ENCODE data around the gene STARD9. TPM values are rescaled to one million over a fixed set of nuclear protein-coding genes. Genes with fewer than 3 reads are reported as not detected.
A peak's percentile ranks its signal among the peaks of the same experiment; 100 is the strongest.

The STARD9 gene
- total RNA-seq, 1 donor from 2014 or later, result 27.7 TPM

- Histone ChIP-seq H3K4me3 (ENCODE audit: low read length in 3 of 3) (no peak overlapping the region), H3K9ac (ENCODE audit: low read depth in 1 of 3, low read length in 3 of 3) (no peak overlapping the region), H3K9me3 (ENCODE audit: control insufficient read depth in 3 of 3, low read length in 3 of 3) (no peaks in the 10 kb centered on the region), H3K36me3 (ENCODE audit: control insufficient read depth in 3 of 3, insufficient read depth in 3 of 3, low read length in 3 of 3) (peaks cover 0 to 7% (median 0%) of the 10 kb centered on the region in 3 donors), H3K27me3 (ENCODE audit: control insufficient read depth in 3 of 3, insufficient read depth in 3 of 3, low read length in 3 of 3) (no peaks in the 10 kb centered on the region), H3K27ac (ENCODE audit: low read depth, low read length) (no peak overlapping the region), H3K4me1 (ENCODE audit: control insufficient read depth in 3 of 3, insufficient read depth in 3 of 3, low read length in 3 of 3) (peaks cover 4 to 18% (median 17%) of the 10 kb centered on the region in 3 donors)
These were observed 29.7 kb downstream of the STARD9 start for GRCh38 chr15:42604894-42605744.

- Histone ChIP-seq H3K9me3 (ENCODE audit: control insufficient read depth in 3 of 3, low read length in 3 of 3) (no peaks in the 10 kb centered on the region), H3K4me3 (ENCODE audit: low read length in 3 of 3) (no peak overlapping the region), H3K36me3 (ENCODE audit: control insufficient read depth in 3 of 3, insufficient read depth in 3 of 3, low read length in 3 of 3) (peaks cover 0 to 7% (median 0%) of the 10 kb centered on the region in 3 donors), H3K9ac (ENCODE audit: low read depth in 1 of 3, low read length in 3 of 3) (no peak overlapping the region), H3K4me1 (ENCODE audit: control insufficient read depth in 3 of 3, insufficient read depth in 3 of 3, low read length in 3 of 3) (peaks cover 5 to 19% (median 17%) of the 10 kb centered on the region in 3 donors), H3K27me3 (ENCODE audit: control insufficient read depth in 3 of 3, insufficient read depth in 3 of 3, low read length in 3 of 3) (no peaks in the 10 kb centered on the region), H3K27ac (ENCODE audit: low read depth, low read length) (no peak overlapping the region)
These were observed 30.4 kb downstream of the STARD9 start for GRCh38 chr15:42605796-42606195.

- Histone ChIP-seq H3K9ac (ENCODE audit: low read depth in 1 of 3, low read length in 3 of 3) (no peak overlapping the region), H3K4me1 (ENCODE audit: control insufficient read depth in 3 of 3, insufficient read depth in 3 of 3, low read length in 3 of 3) (peaks cover 5 to 19% (median 17%) of the 10 kb centered on the region in 3 donors), H3K9me3 (ENCODE audit: control insufficient read depth in 3 of 3, low read length in 3 of 3) (no peaks in the 10 kb centered on the region), H3K36me3 (ENCODE audit: control insufficient read depth in 3 of 3, insufficient read depth in 3 of 3, low read length in 3 of 3) (peaks cover 0 to 2% (median 0%) of the 10 kb centered on the region in 3 donors), H3K27ac (ENCODE audit: low read depth, low read length) (no peak overlapping the region), H3K27me3 (ENCODE audit: control insufficient read depth in 3 of 3, insufficient read depth in 3 of 3, low read length in 3 of 3) (no peaks in the 10 kb centered on the region), H3K4me3 (ENCODE audit: low read length in 3 of 3) (no peak overlapping the region)
These were observed 32.7 kb downstream of the STARD9 start for GRCh38 chr15:42608110-42608531.

GRCh38 chr15:42608752-42609488 lies 33.5 kb downstream of the STARD9 start:
- no peaks in the 10 kb centered on the region for H3K9me3 ChIP-seq (ENCODE audit: control insufficient read depth in 3 of 3, low read length in 3 of 3)
- peaks cover 0 to 2% (median 0%) of the 10 kb centered on the region in 3 donors for H3K36me3 ChIP-seq (ENCODE audit: control insufficient read depth in 3 of 3, insufficient read depth in 3 of 3, low read length in 3 of 3)
- H3K4me3 ChIP-seq (ENCODE audit: low read length in 3 of 3), result no peak overlapping the region
- no peak overlapping the region for H3K27ac ChIP-seq (ENCODE audit: low read depth, low read length)
- H3K9ac ChIP-seq (ENCODE audit: low read depth in 1 of 3, low read length in 3 of 3), result no peak overlapping the region
- peaks cover 5 to 19% (median 17%) of the 10 kb centered on the region in 3 donors for H3K4me1 ChIP-seq (ENCODE audit: control insufficient read depth in 3 of 3, insufficient read depth in 3 of 3, low read length in 3 of 3)
- no peaks in the 10 kb centered on the region for H3K27me3 ChIP-seq (ENCODE audit: control insufficient read depth in 3 of 3, insufficient read depth in 3 of 3, low read length in 3 of 3)

- peaks cover 2 to 8% (median 8%) of the 10 kb centered on the region in 3 donors for H3K4me1 ChIP-seq (ENCODE audit: control insufficient read depth in 3 of 3, insufficient read depth in 3 of 3, low read length in 3 of 3)
- no peak overlapping the region for H3K27ac ChIP-seq (ENCODE audit: low read depth, low read length)
- no peaks in the 10 kb centered on the region for H3K9me3 ChIP-seq (ENCODE audit: control insufficient read depth in 3 of 3, low read length in 3 of 3)
- H3K27me3 ChIP-seq (ENCODE audit: control insufficient read depth in 3 of 3, insufficient read depth in 3 of 3, low read length in 3 of 3), result no peaks in the 10 kb centered on the region
- H3K4me3 ChIP-seq (ENCODE audit: low read length in 3 of 3), result no peak overlapping the region
- H3K9ac ChIP-seq (ENCODE audit: low read depth in 1 of 3, low read length in 3 of 3), result no peak overlapping the region
- H3K36me3 ChIP-seq (ENCODE audit: control insufficient read depth in 3 of 3, insufficient read depth in 3 of 3, low read length in 3 of 3), result no peaks in the 10 kb centered on the region
These were observed 36.1 kb downstream of the STARD9 start for GRCh38 chr15:42611532-42611931.

GRCh38 chr15:42612367-42612912 lies 37.0 kb downstream of the STARD9 start:
- Histone ChIP-seq H3K27me3 (ENCODE audit: control insufficient read depth in 3 of 3, insufficient read depth in 3 of 3, low read length in 3 of 3) (no peaks in the 10 kb centered on the region), H3K4me3 (ENCODE audit: low read length in 3 of 3) (no peak overlapping the region), H3K27ac (ENCODE audit: low read depth, low read length) (no peak overlapping the region), H3K9ac (ENCODE audit: low read depth in 1 of 3, low read length in 3 of 3) (peak overlapping the region in 1 of 3 donors; percentile 10), H3K9me3 (ENCODE audit: control insufficient read depth in 3 of 3, low read length in 3 of 3) (no peaks in the 10 kb centered on the region), H3K4me1 (ENCODE audit: control insufficient read depth in 3 of 3, insufficient read depth in 3 of 3, low read length in 3 of 3) (peaks cover 2 to 8% (median 8%) of the 10 kb centered on the region in 3 donors), H3K36me3 (ENCODE audit: control insufficient read depth in 3 of 3, insufficient read depth in 3 of 3, low read length in 3 of 3) (no peaks in the 10 kb centered on the region)

GRCh38 chr15:42616107-42616506 lies 40.7 kb downstream of the STARD9 start:
- Histone ChIP-seq H3K4me3 (ENCODE audit: low read length in 3 of 3) (no peak overlapping the region), H3K36me3 (ENCODE audit: control insufficient read depth in 3 of 3, insufficient read depth in 3 of 3, low read length in 3 of 3) (no peaks in the 10 kb centered on the region), H3K27ac (ENCODE audit: low read depth, low read length) (no peak overlapping the region), H3K27me3 (ENCODE audit: control insufficient read depth in 3 of 3, insufficient read depth in 3 of 3, low read length in 3 of 3) (no peaks in the 10 kb centered on the region), H3K4me1 (ENCODE audit: control insufficient read depth in 3 of 3, insufficient read depth in 3 of 3, low read length in 3 of 3) (no peaks in the 10 kb centered on the region), H3K9me3 (ENCODE audit: control insufficient read depth in 3 of 3, low read length in 3 of 3) (no peaks in the 10 kb centered on the region), H3K9ac (ENCODE audit: low read depth in 1 of 3, low read length in 3 of 3) (no peak overlapping the region)

- no peaks in the 10 kb centered on the region for H3K27me3 ChIP-seq (ENCODE audit: control insufficient read depth in 3 of 3, insufficient read depth in 3 of 3, low read length in 3 of 3)
- H3K4me1 ChIP-seq (ENCODE audit: control insufficient read depth in 3 of 3, insufficient read depth in 3 of 3, low read length in 3 of 3), result no peaks in the 10 kb centered on the region
- H3K9ac ChIP-seq (ENCODE audit: low read depth in 1 of 3, low read length in 3 of 3), result no peak overlapping the region
- H3K36me3 ChIP-seq (ENCODE audit: control insufficient read depth in 3 of 3, insufficient read depth in 3 of 3, low read length in 3 of 3), result no peaks in the 10 kb centered on the region
- no peak overlapping the region for H3K27ac ChIP-seq (ENCODE audit: low read depth, low read length)
- no peaks in the 10 kb centered on the region for H3K9me3 ChIP-seq (ENCODE audit: control insufficient read depth in 3 of 3, low read length in 3 of 3)
- no peak overlapping the region for H3K4me3 ChIP-seq (ENCODE audit: low read length in 3 of 3)
These were observed 44.4 kb downstream of the STARD9 start for GRCh38 chr15:42619656-42620371.

- no peaks in the 10 kb centered on the region for H3K9me3 ChIP-seq (ENCODE audit: control insufficient read depth in 3 of 3, low read length in 3 of 3)
- H3K27ac ChIP-seq (ENCODE audit: low read depth, low read length), result no peak overlapping the region
- H3K9ac ChIP-seq (ENCODE audit: low read depth in 1 of 3, low read length in 3 of 3), result no peak overlapping the region
- no peaks in the 10 kb centered on the region for H3K4me1 ChIP-seq (ENCODE audit: control insufficient read depth in 3 of 3, insufficient read depth in 3 of 3, low read length in 3 of 3)
- no peak overlapping the region for H3K4me3 ChIP-seq (ENCODE audit: low read length in 3 of 3)
- no peaks in the 10 kb centered on the region for H3K36me3 ChIP-seq (ENCODE audit: control insufficient read depth in 3 of 3, insufficient read depth in 3 of 3, low read length in 3 of 3)
- H3K27me3 ChIP-seq (ENCODE audit: control insufficient read depth in 3 of 3, insufficient read depth in 3 of 3, low read length in 3 of 3), result no peaks in the 10 kb centered on the region
These were observed 46.0 kb downstream of the STARD9 start for GRCh38 chr15:42621386-42621785.
